ENCODE measurements around the gene CASKIN1.

DNA sequence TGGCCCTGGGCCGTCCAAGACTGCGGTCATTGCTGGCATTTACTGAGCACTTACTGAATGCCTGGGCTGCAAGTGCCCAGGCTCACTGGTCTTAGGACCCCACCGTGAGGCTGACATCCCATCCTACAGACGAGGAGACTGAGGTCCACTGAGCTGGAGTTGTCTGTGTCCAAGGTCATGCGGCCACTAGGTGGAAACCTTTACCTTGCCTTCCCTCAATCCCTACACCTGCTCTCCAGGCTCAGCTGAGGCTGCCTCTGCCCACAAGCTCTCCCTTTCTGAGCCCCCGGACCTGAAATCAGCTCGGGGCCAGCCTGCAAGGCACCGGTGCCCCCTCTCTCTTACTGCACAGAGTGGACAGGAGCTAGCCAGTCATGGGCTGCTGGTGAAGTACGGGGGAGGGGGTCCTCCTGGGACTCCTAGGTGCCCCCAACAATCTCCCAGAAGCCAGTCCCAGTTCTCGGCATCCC is 1.5 kb downstream of the CASKIN1 start:
- no peak for TF ChIP-seq CTCF (IDR thresholded peaks at IDR 0.05)
- no peak for TF ChIP-seq POLR2A (IDR thresholded peaks at IDR 0.05)

All from lower leg skin (tissue), 3 donors.